GM06990 (cell line): ENCODE data around the gene RAD51.

Source experiments
- DNase-seq: peaks from one replicate; pipeline ENCODE4 v3.0.0-alpha.2; 2011; ENCODE audit not compliant: insufficient read length; ENCODE audit errors: extremely low read depth
- H3K27me3 ChIP-seq: replicated peaks from 2 replicates; pipeline ENCODE4 v1.6.0; 2011; ENCODE audit warnings: low read length; ENCODE audit not compliant: control insufficient read depth, insufficient read depth
- H3K36me3 ChIP-seq: 2 replicates; pipeline ENCODE4 v1.5.1; 2011; ENCODE audit warnings: low read length; ENCODE audit not compliant: control insufficient read depth, insufficient read depth
- H3K4me3 ChIP-seq: replicated peaks from 2 replicates; pipeline ENCODE4 v1.5.1; 2011; ENCODE audit warnings: low read depth, mild to moderate bottlenecking, control low read depth, low read length
- TF ChIP-seq, protein P1 (sequence below): IDR thresholded peaks from 2 replicates; pipeline ENCODE4 v1.5.1; 2011; ENCODE audit warnings: low read length, control low read depth, mild to moderate bottlenecking, inconsistent platforms; ENCODE audit not compliant: insufficient read depth, poor library complexity, severe bottlenecking

RAD51 gene

DNA sequence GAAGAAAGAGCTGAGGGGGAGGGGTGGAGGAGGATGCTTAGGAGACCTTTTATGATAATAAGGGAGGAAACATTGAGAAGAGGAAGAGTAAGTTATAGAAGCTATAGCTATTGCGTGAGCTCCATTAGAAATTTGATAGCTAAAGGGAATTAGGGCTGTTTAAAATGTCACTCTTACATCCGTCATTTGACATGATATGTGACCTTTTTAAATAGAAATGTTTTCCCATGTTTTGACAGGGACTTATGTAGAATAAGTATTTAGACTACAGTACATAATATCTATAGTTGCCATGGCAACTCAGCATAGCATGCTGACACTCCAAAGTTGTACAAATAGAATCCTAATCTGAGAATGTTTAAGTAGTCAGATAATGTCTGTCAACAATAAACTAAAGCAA is 19.2 kb downstream of the RAD51 start:
- no peak for DNase-seq
- TF ChIP-seq, protein P1, sequence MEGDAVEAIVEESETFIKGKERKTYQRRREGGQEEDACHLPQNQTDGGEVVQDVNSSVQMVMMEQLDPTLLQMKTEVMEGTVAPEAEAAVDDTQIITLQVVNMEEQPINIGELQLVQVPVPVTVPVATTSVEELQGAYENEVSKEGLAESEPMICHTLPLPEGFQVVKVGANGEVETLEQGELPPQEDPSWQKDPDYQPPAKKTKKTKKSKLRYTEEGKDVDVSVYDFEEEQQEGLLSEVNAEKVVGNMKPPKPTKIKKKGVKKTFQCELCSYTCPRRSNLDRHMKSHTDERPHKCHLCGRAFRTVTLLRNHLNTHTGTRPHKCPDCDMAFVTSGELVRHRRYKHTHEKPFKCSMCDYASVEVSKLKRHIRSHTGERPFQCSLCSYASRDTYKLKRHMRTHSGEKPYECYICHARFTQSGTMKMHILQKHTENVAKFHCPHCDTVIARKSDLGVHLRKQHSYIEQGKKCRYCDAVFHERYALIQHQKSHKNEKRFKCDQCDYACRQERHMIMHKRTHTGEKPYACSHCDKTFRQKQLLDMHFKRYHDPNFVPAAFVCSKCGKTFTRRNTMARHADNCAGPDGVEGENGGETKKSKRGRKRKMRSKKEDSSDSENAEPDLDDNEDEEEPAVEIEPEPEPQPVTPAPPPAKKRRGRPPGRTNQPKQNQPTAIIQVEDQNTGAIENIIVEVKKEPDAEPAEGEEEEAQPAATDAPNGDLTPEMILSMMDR: no peak
- H3K36me3 ChIP-seq: peaks cover 5% of the 10 kb centered on the region

DNA sequence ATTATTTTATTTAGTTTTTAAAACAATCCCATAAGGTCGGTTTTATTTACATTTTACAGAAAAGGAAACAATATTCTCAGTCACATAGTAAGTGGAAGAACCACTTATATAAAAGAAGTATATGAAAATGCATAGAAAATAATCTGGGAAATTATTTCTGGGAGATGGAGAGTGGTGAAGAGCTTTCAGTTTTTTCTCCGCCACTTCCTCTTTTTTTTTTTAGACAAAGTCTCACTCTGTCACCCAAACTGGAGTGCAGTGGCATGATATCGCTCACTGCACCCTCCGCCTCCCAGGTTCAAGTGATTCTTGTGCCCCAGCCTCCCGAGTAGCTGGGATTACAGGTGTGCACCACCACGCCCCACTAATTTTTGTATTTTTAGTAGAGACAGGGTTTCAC is 21.2 kb downstream of the RAD51 start:
- DNase-seq: no peak
- Histone ChIP-seq H3K36me3 (peaks cover 2% of the 10 kb centered on the region), H3K4me3 (no peak overlapping the region), H3K27me3 (no peaks in the 10 kb centered on the region)
- TF ChIP-seq, protein P1: no peak

More for the DNA sequence above, 19.2 kb downstream of the RAD51 start:
- Histone ChIP-seq H3K4me3 (no peak overlapping the region), H3K27me3 (no peaks in the 10 kb centered on the region)

DNA sequence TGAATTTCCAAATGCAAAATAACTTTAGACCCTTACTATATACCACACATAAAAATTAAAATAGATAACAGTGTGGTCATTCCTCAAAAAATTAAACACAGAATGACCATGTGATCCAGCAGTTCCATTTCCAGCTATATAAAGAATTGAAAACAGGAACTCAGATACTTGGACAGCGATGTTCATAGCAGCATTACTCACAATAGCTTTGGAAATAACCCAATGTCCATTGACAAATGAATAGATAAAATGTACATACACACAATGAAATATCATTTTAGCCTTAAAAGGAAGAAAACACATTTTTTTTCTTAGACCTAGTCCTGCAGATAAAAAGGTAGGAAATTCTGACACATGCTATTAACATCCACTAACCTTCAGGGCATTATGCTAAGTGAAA is 26.7 kb downstream of the RAD51 start:
- H3K4me3 ChIP-seq: no peak overlapping the region
- DNase-seq: no peak
- TF ChIP-seq, protein P1: no peak
- H3K36me3 ChIP-seq: no peaks in the 10 kb centered on the region
- no peaks in the 10 kb centered on the region for H3K27me3 ChIP-seq

DNA sequence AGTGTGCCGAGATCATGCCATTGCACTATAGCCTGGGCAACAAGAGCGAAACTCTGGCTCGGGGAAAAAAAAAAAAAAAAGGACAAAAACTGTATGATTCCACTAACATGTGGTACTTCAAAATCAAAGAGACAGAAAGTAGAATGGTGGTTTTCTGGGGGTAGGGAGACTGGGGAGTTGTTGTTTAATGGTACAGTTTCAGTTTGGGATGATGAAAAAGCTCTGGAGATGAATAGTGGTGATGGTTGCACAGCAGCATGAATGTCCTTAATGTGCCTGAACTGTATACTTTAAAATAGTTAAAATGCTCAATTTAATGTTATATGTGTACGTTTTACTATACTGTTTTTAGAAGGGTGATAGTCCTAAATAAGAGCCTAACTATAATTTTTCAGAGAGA is 27.4 kb downstream of the RAD51 start:
- TF ChIP-seq, protein P1: no peak
- DNase-seq: no peak
- Histone ChIP-seq H3K36me3 (no peaks in the 10 kb centered on the region), H3K4me3 (no peak overlapping the region), H3K27me3 (no peaks in the 10 kb centered on the region)

DNA sequence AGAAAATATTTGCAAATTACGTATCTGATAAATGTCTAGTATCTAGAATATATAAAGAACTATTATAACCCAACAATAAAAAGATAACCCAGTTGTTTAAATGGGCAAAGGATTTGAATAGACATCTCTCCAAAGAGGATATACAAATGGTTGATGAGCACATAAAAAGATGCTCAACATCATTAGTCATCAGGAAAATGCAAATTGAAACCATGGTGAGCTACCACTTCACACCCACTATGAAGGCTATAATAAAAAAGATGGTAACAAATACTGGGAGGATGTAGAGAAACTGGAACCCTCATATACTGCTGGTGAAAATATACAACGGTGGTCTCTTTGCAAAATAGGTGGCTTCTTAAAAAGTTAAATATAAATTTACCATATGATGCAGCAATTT is 28.0 kb downstream of the RAD51 start:
- no peak for DNase-seq

More for the DNA sequence above, 28.0 kb downstream of the RAD51 start:
- Histone ChIP-seq H3K4me3 (no peak overlapping the region), H3K27me3 (no peaks in the 10 kb centered on the region), H3K36me3 (no peaks in the 10 kb centered on the region)
- TF ChIP-seq, protein P1: no peak
